Hindlimb muscle (tissue), 1 donor: ENCODE data around the gene TRA2B. TPM values are rescaled to one million over a fixed set of nuclear protein-coding genes. Genes with fewer than 3 reads are reported as not detected.

Experiments used
- DNase-seq: peaks from one replicate; pipeline ENCODE4 v3.0.0-alpha.2; 2013
- polyA plus RNA-seq: library from polyadenylated mRNA; unstranded; fragments of 120-200 nt; gene quantifications from one replicate; pipeline ENCODE4 v1.2.1, GENCODE V29; 2013; ENCODE audit not compliant: insufficient read length

Gene TRA2B
- 163 TPM for polyA plus RNA-seq

DNA sequence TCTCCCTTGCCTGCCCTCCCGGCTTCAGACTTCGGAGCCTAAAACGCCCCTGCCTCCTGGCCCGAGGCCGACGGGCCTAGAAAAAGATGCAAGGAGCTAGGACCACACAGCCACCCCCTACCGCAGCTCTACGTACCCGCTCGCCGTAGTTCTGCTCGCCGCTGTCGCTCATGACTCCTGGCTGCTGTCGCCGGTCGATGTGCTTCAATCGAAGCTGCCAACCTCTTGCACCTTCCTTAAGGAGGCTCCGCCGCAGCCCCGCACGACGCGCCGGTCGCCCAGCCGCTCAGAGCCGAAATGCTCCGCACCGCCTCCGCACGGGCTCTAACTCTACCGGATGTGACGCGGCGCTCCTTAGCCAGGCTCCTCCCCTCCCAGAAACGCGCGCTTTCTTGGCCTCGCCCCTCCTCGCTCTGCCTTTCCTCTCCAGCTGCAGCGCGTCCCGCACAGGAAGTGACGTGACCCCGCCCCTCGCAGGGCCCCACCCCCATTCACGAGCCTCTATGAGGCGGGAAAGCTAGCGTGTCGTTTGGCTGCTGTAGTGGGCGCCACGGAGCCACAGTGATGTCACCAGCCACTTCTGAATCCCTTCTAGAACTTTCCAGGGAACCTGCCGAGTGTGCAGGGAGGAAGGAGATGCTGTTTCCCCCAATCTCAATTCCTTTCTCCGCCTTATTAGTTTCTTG is at the start of gene TRA2B:
Gene TRA2B (minus strand): TSS at position 326 of the 686 bp plus-strand sequence. CDS start 154 bp downstream, at position 172.
- peak; percentile 98 for DNase-seq

- no peak for DNase-seq
Measured at GRCh38 chr3:185986198-185986777, 48.5 kb upstream of the TRA2B start.

DNA sequence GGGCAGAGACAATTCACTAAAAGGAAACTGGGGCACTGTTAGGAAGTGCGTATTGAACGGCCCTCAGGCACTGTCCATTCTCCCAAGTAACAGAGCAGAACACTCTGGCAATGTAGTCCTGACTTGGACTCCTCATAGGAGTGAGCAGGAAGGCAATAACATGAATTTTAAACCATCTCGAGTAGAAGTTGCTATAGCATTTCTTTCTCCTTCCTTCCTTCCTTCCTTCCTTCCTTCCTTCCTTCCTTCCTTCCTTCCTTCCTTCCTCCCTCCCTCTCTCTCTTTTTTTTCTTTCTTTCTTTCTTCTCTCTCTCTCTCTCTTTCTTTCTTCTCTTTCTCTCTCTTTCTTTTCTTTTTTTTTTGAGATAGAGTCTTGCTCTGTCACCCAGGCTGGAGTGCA is 46.4 kb upstream of the TRA2B start:
- no peak for DNase-seq

DNA sequence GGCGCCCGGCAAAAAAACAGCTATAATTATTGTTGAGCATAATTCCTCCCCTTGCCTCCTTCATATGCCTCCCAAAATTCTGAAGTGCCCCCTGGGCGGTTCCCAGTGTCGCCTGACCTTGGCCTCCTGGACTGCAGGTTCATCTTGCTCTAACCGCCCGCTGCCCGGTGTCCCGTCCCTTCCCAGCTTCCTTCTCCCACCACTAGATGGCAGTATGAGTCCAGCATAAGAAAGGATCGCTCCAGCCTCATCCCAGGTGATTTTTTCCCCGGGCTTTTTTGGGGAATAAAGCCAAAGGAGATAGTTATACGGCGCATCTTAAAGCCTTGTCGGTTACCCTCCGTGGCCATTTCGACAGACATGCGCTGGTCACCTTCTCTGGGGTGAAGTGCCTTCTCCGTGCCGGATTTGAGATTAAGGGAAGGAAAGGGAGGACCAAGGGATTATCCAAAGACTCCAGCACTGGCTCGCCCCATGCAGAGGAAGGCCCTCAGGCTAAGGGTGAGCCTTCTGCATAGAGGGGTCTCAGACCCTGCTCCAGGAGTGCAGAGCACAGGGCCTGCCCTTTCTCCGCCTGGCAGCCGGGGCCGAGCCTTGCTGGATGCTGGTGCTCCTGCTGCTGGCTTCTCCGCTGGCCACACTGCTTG is 45.8 kb upstream of the TRA2B start:
- DNase-seq, result peak; percentile 72

DNA sequence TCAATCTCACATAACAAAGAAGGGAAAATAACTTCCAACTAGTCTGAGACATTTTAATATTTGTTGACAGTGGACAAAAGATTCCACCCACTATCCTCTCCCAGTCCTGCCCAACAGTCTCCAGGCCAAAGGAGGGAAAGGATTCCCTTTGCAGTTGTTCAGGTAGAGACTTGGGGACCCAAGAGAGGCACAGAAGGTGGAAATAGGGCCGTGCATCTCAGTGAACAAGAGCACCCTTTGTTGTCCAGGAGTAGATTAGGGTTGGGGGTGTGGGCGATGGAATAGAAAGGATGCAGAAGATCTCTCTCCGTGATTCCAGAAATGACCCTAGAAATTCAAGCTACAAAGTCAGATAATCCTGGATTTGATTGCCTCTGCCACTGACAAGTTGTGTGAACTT is 44.8 kb upstream of the TRA2B start:
- DNase-seq, result no peak

GRCh38 chr3:185981621-185982020 is 43.8 kb upstream of the TRA2B start:
- DNase-seq, result no peak

- no peak for DNase-seq
Measured at GRCh38 chr3:185979721-185980121, 41.9 kb upstream of the TRA2B start.

- no peak for DNase-seq
Measured at GRCh38 chr3:185978516-185978915, 40.7 kb upstream of the TRA2B start.

DNA sequence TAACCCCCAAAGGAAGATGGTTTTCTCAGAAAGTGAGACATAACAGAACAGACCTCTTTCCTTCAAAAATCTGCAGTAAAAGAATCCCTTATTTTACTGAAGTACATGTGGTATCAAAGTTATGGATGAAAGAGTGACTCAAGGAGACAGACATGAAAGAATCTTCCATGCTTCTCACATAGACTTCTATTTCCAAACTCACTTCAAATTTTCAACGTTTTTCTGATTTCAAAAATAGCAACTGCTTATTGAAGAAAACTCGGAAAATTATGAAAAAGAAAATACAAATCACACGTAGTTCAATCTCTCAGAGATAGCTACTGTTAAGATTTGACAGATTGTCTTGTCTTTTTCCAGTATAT is 39.8 kb upstream of the TRA2B start:
- no peak for DNase-seq

GRCh38 chr3:185976977-185977678 is 39.3 kb upstream of the TRA2B start:
- peak; percentile 56 for DNase-seq

GRCh38 chr3:185976100-185976499 is 38.3 kb upstream of the TRA2B start:
- no peak for DNase-seq

DNA sequence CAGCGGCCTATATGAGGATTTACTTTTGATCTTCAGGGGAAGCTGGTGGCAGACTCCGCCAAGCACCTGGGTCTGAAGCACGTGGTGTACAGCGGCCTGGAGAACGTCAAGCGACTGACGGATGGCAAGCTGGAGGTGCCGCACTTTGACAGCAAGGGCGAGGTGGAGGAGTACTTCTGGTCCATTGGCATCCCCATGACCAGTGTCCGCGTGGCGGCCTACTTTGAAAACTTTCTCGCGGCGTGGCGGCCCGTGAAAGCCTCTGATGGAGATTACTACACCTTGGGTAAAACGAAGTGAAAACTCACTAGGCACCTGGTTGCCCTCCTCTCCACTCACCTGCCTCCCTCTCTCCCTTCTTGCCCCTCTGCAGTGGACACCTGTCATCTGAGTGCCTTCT is 33.8 kb upstream of the TRA2B start:
- no peak for DNase-seq

DNA sequence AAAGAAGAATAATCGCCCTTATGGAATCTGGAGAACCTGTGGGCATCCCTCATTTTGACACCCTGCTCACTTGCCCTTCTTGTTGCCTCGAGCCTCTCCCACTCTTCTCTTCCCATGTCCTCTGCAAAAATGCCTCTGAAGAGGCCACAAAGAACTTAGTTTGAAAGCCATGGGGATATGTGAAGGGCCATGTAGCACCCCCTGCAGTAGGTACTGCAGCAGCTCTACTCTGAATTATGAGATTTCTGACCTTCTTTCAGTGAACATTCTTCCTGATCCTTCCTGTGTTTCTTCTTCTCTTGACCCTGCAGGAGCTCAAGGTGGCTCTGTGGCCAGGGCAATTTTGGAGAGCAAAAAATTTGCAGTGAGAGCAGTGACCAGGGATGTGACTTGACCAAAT is 30.4 kb upstream of the TRA2B start:
- DNase-seq, result no peak

DNA sequence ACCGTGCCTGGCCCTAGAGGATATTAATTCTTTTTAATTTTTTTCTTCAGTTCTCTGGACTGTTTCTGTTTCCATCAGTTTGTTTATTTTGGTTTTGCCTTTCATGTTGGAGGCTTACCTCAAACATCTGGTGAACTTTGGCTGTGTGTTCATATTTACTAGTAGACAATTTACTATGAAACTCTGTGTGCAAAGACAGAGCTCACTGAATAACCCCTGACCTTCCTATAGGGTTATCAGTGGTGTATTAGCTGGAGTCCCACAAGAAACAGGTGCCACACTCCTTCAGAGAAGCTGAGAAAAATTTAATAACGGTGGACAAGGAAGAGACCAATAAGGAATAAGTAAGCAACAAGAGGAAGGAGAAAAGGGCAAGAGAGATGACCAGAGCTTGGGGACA is 28.8 kb upstream of the TRA2B start:
- DNase-seq, result no peak

DNA sequence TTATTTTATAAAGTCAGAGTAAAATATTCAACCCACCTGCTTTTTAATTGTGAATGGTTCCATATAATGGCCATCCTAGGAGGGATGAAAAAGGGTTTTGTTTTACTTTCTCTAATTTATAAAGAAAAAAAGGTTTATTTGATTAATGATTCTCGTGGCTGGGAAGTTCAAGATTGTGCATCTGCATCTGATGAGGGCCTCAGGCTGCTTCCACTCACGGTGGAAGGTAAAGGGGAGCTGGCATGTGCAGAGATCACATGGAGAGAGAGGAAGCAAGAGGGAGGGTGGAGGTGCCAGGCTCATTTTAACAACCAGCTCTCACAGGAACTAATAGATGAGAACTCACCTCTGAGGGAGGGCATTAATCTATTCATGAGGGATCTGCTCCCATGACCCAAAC is 27.7 kb upstream of the TRA2B start:
- no peak for DNase-seq

DNA sequence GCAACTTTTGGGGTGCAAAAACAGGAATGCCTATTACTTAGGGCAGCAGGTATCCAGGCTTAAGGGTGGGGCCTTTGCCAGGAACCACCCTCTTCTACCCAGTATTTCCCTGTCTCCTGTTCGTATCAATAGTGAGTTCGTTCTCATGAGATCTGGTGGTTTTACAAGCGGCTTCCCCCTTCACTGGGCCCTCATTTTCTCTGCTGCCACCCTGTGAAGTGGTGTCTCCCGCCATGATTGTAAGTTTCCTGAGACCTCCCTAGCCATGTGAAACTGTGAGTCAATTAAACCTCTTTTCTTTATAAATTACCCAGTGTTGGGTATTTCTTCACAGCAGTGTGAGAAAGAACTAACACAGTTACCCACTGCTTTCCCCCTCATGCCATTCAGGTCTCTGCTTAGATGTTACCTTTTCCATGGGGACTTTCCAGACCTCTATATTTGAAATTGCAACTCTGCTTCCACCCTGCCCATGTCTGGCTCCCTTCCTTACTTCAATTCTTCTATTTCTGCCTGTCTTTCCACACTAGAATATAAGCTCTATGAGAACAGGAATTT is 23.9 kb upstream of the TRA2B start:
- DNase-seq, result no peak

GRCh38 chr3:185960522-185961288 is 22.9 kb upstream of the TRA2B start:
- DNase-seq, result no peak

GRCh38 chr3:185959609-185960521 is 22.1 kb upstream of the TRA2B start:
- DNase-seq, result no peak

DNA sequence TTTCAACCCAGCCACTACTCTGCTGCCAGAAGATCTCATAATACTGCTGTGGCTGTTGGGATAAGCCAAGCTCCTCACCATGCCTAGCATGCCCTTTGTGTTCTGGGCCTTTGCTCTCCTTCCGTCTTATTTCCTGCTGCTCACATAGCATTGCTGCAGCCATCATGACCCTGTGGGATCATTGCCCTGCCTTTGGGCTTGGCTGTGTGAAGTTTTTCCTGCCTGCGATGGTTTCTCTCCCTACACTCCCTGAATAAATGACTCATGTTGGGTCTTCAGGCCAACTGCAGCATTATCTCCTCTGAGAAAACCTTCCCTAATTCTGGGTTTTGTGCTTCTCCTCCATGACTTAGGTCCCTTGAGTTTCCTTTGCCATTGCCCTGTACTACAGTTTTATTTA is 20.8 kb upstream of the TRA2B start:
- DNase-seq, result no peak

DNA sequence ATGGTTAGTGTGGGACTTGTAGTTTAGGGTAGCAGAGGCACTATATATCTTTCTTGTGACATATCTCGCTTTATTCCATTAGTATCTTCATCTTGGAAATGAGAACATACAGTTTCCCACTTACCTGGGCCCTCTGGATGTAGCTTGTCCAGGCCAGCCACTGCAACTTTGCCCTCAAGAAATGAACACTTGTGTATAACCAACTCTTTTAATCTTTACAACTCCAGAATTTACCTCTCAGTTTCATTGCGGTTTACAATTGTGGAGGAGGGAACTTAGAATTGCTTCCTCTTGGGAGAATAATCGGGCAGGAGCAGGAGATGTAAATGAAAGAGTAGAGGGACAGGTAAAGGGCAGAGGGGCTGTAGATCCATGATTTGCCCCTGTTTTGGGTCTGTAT is 18.4 kb upstream of the TRA2B start:
- DNase-seq, result no peak

GRCh38 chr3:185954366-185954723 is 16.5 kb upstream of the TRA2B start:
- DNase-seq, result no peak
